HG02623 (cell line): ENCODE data around the gene ZMIZ1.
A peak's percentile ranks its signal among the peaks of the same experiment; 100 is the strongest.

Experiments used
- ATAC-seq: cut with Tn5 transposase; IDR thresholded peaks from one replicate; pipeline ENCODE4 v1.9.1; 2021; ENCODE audit warnings: moderate library complexity; ENCODE audit not compliant: unreplicated experiment

ZMIZ1 gene

GRCh38 chr10:79258894-79259293, 190.1 kb downstream of the ZMIZ1 start:
- no peak for ATAC-seq

- no peak for ATAC-seq
Measured at GRCh38 chr10:79259834-79260233, 191.1 kb downstream of the ZMIZ1 start.

GRCh38 chr10:79260811-79261740, 192.3 kb downstream of the ZMIZ1 start:
- no peak for ATAC-seq

- no peak for ATAC-seq
Measured at GRCh38 chr10:79262131-79262530, 193.4 kb downstream of the ZMIZ1 start.

GRCh38 chr10:79262959-79263746, 194.4 kb downstream of the ZMIZ1 start:
- ATAC-seq: no peak

GRCh38 chr10:79263939-79264338, 195.2 kb downstream of the ZMIZ1 start:
- ATAC-seq: no peak

GRCh38 chr10:79264942-79265341, 196.2 kb downstream of the ZMIZ1 start:
- no peak for ATAC-seq

- peak; percentile 14 for ATAC-seq
Measured at GRCh38 chr10:79266084-79266483, 197.3 kb downstream of the ZMIZ1 start.

- ATAC-seq: peak; percentile 81
Measured at GRCh38 chr10:79266543-79267312, 198.0 kb downstream of the ZMIZ1 start.

GRCh38 chr10:79267499-79267898, 198.7 kb downstream of the ZMIZ1 start:
- no peak for ATAC-seq

- no peak for ATAC-seq
Measured at GRCh38 chr10:79268161-79268601, 199.4 kb downstream of the ZMIZ1 start.

- ATAC-seq: no peak
Measured at GRCh38 chr10:79268742-79269141, 200.0 kb downstream of the ZMIZ1 start.

- no peak for ATAC-seq
Measured at GRCh38 chr10:79269443-79269842, 200.7 kb downstream of the ZMIZ1 start.

GRCh38 chr10:79269969-79270368, 201.2 kb downstream of the ZMIZ1 start:
- ATAC-seq: no peak

GRCh38 chr10:79270466-79271246, 201.9 kb downstream of the ZMIZ1 start:
- ATAC-seq: no peak

GRCh38 chr10:79272353-79272752, 203.6 kb downstream of the ZMIZ1 start:
- ATAC-seq: no peak

- no peak for ATAC-seq
Measured at GRCh38 chr10:79273604-79274003, 204.8 kb downstream of the ZMIZ1 start.

GRCh38 chr10:79274279-79275104, 205.7 kb downstream of the ZMIZ1 start:
- no peak for ATAC-seq

GRCh38 chr10:79275105-79275430, 206.3 kb downstream of the ZMIZ1 start:
- no peak for ATAC-seq

GRCh38 chr10:79275431-79275851, 206.7 kb downstream of the ZMIZ1 start:
- no peak for ATAC-seq
